G401.6 (cell line): ENCODE results near the gene CHAT.
"Not testable (repeated sequence)": the region's sequence is repeated elsewhere in the genome, so short reads cannot be mapped to it uniquely, and the experiment has no call there.

Experiments used
- FAIRE-seq: peaks from 2 replicates; lab custom pipeline; 2012; peaks lifted over from hg19 to GRCh38; lab: Jason Lieb, UNC

Gene CHAT

DNA sequence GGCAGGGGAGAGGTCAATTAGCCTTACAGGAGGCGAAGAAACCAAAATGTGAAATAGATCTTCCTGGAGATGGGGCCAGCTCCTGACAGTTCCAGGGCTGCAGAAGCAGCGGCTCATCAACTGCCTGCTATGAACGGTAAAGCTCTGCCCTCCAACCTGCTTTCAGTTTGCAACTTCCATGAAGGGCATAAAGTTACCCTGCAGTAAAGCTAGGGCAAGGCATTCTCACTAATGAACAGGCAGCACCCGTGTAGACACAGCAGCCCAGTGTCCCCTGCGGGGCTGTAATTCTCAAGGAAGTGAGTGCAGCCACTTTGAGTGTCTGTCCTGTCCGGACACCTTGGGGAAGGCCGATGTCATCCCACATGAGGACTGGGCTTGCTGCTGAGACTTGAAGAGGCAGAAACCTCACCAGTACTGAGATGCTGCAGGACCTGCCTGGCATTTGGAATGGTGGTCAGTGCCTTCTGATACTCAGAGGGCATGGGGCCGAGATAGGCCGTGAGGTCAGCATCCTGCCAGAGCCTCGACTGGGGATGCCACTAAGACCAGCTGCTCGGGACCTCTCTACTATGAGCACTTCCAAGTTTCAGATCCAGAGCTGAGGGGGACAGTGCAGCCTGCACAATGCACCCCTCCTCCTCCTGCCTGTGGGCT, 39.6 kb downstream of the CHAT start:
- FAIRE-seq = no peak

DNA sequence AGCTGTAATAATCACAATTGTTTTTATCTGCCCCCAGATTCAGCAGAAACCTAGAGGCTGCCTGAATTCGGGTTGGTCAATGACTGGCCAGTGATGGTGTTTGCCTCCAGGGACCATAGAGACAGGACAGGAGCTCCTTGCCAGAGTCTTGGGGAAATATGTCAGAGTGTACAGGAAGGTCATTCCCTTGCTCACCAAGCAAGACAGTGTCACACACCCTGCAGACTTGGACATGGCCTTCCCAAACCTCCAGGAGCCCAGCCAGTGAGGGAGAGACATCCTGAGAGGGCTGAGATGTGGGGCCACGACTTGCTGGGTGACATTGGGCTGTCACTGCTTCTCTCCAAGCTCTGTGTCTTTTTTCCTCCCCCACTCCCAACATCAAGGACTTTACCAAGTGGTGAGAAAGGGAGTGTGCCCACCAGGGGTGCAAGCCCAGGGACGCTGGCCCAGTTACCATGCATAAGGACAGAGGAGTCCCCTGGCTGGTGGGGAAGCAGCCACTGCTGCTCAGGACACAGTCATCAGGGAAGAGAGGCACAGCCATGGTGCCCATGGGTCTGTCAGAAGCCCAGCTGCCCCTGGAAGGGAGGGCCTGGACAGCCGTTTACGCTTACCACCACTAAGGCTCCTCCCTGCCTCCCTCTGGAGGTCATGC, 40.3 kb downstream of the CHAT start:
- FAIRE-seq = no peak

- no peak for FAIRE-seq
Observed at GRCh38 chr10:49655099-49655498, 41.3 kb downstream of the CHAT start.

DNA sequence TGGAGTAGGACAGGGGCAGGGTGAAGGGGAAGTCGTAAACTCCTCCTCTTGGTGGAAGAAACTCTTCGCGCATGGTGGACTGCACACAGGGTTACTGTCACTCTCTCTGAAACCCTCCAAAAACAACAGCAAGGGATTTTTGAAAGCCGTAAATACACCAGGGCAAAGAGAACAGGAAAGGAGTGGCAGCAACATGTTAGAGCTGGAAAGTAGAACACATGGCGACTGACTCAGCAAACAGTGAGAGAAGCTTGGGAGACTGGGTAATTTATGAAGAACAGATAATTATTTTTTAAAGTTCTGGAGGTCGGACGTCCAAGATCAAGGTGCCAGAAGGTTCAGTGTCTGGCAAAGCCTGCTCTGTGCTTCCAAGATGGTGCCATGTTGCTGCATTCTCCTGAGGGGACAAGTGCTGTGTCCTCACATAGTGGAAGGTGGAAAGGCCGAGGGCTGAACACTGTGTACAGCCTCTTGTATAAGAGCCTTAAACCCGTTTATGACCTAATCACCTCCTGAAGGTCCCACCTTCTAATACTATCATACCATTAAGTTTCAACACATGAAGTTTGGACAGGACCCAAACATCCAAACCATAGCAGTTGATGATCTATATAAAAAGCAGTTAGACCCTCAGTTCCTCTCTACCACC, 43.1 kb downstream of the CHAT start:
- no peak for FAIRE-seq

GRCh38 chr10:49657606-49658005, 43.8 kb downstream of the CHAT start:
- FAIRE-seq = no peak

- no peak for FAIRE-seq
Observed at GRCh38 chr10:49661140-49661856, 47.5 kb downstream of the CHAT start.

- FAIRE-seq = no peak
Observed at GRCh38 chr10:49662169-49662830, 48.5 kb downstream of the CHAT start.

DNA sequence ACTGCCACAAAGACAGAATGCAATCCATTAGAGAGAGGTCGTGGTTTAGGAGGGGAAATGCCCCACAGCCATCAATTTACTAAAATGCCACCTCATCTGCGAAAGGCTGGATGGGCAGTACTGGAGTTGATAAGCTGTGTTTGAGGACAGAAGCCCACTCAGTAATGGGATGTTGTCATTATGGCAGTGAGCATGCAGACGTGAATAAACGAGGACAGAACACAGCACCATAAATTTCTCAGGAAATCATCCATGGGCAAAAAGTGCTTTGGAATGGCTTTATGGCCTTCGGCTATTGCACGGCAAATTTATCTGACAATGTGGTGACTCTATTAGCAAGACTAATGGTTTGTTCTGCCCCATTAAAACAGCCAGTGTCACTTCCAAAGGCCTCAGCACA, 49.8 kb downstream of the CHAT start:
- no peak for FAIRE-seq

- FAIRE-seq = no peak
Observed at GRCh38 chr10:49664006-49664841, 50.4 kb downstream of the CHAT start.

DNA sequence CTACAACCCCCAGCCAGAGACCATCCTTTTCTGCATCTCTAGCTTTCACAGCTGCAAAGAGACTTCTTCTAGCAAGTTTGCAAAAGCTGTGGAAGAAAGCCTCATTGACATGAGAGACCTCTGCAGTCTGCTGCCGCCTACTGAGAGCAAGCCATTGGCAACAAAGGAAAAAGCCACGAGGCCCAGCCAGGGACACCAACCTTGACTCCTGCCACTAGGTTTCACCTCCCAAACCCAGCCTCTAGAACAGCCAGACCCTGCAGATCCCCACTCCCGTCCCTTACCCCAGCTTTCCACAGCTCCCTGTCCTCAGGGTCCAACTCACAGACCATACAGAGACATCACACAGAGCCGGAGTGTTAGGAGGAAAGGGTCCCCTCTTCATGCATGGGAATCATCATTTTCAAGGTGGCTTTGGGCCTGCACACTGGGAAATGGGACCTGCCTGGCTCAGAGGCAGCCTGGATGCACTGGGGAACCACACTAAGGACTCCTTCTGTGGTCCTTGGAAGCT, 51.1 kb downstream of the CHAT start:
- no peak for FAIRE-seq

DNA sequence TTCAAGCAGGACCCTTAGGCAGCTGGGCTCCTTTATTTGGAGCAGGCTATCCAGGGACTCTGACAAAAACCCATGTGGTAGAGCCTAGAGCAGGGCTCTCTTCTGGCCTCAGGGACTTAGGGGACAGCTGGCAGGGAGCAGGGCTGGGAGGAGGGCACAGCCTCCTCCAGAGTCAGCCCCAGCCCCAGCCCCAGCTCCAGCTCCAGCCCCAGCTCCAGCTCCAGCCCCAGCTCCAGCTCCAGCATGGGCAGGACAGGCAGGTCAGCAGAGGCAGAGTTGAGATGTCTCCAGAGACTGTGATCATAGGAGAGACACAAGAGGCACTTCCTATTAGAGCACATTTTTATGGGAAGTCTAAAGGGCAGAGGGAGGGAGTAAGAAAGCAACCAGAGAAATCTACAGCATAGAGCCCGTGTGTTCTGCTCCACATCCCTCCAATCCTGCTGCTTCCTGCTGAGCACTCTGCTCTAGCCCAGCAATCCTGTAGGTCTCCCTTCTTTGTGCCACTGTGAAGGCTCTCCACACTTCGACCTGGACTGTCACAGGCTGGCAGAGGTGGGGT, 52.3 kb downstream of the CHAT start:
- no peak for FAIRE-seq

DNA sequence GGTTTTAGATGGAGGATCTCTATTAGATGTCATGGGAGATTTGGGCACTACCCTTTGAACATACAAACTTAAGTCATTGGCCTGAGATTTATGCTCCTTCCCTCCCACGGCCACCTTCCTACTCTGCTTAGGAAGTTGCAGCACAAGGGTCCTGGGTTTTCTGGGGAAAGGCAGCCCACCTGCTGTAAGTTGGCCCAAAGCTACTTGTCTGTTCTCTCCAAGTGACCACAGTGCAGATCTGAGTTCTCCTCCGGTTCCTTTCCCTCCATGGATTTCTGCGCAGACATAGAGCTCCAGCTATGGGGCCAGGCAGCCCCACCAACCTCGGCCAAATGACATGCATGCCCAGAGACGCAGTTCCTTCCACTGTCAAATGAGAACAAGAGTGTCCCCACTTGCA, 52.8 kb downstream of the CHAT start:
- FAIRE-seq = no peak

GRCh38 chr10:49667991-49668390, 54.2 kb downstream of the CHAT start:
- no peak for FAIRE-seq

DNA sequence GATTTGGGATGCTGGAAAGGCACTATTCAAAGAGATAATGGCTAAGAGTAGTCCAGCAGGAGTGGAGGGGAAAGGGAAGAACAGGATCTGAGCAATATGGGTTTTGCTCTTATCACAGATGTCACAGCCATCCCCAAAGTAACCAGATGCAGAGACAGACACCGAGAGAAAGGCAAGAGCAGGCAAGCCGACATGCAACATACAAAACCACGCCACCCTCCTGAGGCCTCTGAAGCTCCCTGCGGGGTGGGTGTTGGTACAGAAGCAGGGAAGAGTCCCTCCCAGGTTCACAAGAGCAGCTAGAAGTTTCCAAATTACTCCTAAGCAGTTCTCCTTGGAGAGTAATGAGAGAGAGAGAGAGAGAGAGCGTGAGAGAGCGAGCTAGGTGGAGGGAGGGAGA, 54.8 kb downstream of the CHAT start:
- FAIRE-seq = no peak

DNA sequence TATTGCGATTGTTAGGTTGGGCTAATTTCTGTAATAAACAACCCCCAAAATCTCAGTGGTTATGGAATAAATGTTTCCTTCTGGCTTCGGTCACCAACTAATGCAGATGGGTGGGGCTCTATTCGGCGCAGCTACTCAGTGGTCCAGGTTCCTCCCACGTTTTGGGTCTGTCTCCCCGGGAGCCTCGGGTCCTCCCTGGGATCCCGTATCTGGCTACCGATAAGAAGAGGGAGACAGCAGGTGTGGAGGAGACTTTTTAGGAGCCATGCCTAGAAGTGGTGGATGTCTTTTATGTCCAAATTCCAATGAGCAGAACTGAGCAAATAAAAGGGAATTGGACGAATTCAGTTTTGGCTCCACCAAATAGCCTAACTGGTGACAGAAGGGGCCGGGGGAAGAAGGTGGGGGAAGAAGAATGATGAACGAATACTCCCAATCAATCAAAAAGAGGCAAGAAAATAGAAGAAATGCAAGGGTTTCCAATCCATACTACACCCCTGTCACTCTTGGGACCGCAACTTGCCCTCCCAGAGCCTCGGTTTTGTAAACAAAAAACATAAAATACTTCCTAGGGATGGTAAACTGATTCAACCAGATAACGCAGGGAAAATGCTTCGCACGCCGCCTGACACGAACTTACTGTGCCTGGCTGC, 65.1 kb downstream of the CHAT start:
- no peak for FAIRE-seq

GRCh38 chr10:49679480-49679893, 65.7 kb downstream of the CHAT start, which contains the start of gene C10orf53:
Gene C10orf53, plus strand, starts transcription at chr10:49679651. Its CDS starts 47 bp downstream, at chr10:49679698.
- FAIRE-seq = no peak

DNA sequence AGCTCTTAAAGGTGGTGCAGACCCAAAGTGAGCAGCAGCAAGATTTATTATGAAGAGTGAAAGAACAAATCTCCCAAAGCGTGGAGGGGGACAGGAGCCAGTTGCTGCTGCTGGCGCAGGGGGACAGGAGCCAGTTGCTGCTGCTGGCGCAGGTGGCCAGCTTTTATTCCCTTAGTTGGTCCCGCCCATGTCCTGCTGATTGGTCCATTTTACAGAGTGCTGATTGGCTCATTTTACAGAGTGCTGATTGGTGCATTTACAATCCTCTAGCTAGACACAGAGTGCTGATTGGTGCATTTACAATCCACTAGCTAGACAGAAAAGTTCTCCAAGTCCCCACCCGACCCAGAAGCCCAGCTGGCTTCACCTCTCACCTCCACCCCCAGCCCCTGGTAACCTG, 68.6 kb downstream of the CHAT start:
- not testable (repeated sequence) for FAIRE-seq

- FAIRE-seq = no peak
Observed at GRCh38 chr10:49682879-49683278, 69.0 kb downstream of the CHAT start.

DNA sequence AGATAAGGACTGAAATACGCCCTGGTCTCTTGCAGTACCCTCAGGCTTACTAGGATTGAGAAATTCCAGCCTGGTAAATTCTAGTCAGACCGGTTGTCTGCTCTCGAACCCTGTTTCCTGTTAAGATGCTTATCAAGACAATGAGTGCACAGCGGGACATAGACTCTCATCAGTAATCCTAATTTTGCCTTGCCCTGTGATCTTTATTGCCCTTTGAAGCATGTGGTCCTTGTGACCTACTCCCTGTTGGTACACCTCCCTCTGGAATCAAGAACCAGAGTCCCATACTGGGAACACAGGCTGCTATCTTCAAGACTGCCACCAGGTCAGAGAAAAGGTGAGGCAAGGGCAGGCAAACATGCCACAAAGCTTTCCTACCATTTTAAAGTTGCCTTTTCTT, 72.8 kb downstream of the CHAT start:
- no peak for FAIRE-seq

- no peak for FAIRE-seq
Observed at GRCh38 chr10:49688261-49688846, 74.5 kb downstream of the CHAT start.
